IMR-90 (cell line): ENCODE measurements around the gene ENKUR. TPM values are rescaled to one million over a fixed set of nuclear protein-coding genes. Genes with fewer than 3 reads are reported as not detected.

Source experiments
- ATAC-seq: fragments of 200-7000 bp; cut with Tn5 transposase; 2 replicates; pipeline ENCODE4 v1.9.1; 2020; ENCODE audit warnings: low read depth, mild to moderate bottlenecking, moderate library complexity
- BruUV-seq: library from RNA; stranded (reverse); fragments of 400-500 nt; replicated peaks from 2 replicates; lab custom pipeline; 2021; lab: Mats Ljungman, UMichigan
- CTCF ChIA-PET: fragments of 300-600 bp; formaldehyde crosslinking; extraction: SDS; loops from one replicate; lab custom pipeline; 2021; ENCODE audit warnings: antibody characterized with exemption; lab: Yijun Ruan, JAX
- POLR2A ChIA-PET: fragments of 300-600 bp; sonication (Branson Sonifier 250); formaldehyde crosslinking; loops from one replicate; lab custom pipeline; 2022; ENCODE audit warnings: antibody characterized with exemption; ENCODE audit not compliant: unreplicated experiment; lab: Charles Lee
- DNase-seq: peaks from one replicate; pipeline ENCODE4 v3.0.0; 2013
- H2AFZ ChIP-seq: replicated peaks from 2 replicates; pipeline ENCODE3; 2013; ENCODE audit warnings: low read length, mild to moderate bottlenecking; ENCODE audit not compliant: poor library complexity
- H2AK5ac ChIP-seq: 2 replicates; pipeline ENCODE4 v1.6.1; 2013; ENCODE audit warnings: low read depth, low read length, inconsistent platforms
- H2AK9ac ChIP-seq: replicated peaks from 2 replicates; pipeline ENCODE3; 2013; ENCODE audit warnings: mild to moderate bottlenecking, low read depth, low read length, moderate library complexity; ENCODE audit not compliant: poor library complexity
- H2BK120ac ChIP-seq: 2 replicates; pipeline ENCODE4 v1.6.1; 2013; ENCODE audit warnings: low read depth, low read length, inconsistent platforms
- H2BK15ac ChIP-seq: 3 replicates; pipeline ENCODE4 v1.6.1; 2013; ENCODE audit warnings: low read depth, low read length, inconsistent platforms
- H2BK20ac ChIP-seq: 2 replicates; pipeline ENCODE4 v1.6.1; 2013; ENCODE audit warnings: low read depth, mild to moderate bottlenecking, inconsistent platforms, low read length, moderate library complexity
- H2BK5ac ChIP-seq: 2 replicates; pipeline ENCODE4 v1.6.1; 2013; ENCODE audit warnings: mild to moderate bottlenecking, low read depth, low read length, inconsistent platforms; ENCODE audit not compliant: poor library complexity, severe bottlenecking
- H3K14ac ChIP-seq: replicated peaks from 2 replicates; pipeline ENCODE4 v1.6.1; 2013; ENCODE audit warnings: low read depth, low read length, inconsistent platforms
- H3K18ac ChIP-seq: 2 replicates; pipeline ENCODE4 v1.6.1; 2013; ENCODE audit warnings: low read depth, low read length, control low read depth
- H3K23ac ChIP-seq: 2 replicates; pipeline ENCODE4 v1.6.1; 2013; ENCODE audit warnings: low read depth, low read length, inconsistent platforms
- H3K27ac ChIP-seq: 2 replicates; pipeline ENCODE4 v1.5.1; 2013; ENCODE audit warnings: mild to moderate bottlenecking, control low read depth, low read length; ENCODE audit not compliant: insufficient read depth
- H3K27me3 ChIP-seq: 2 replicates; pipeline ENCODE4 v1.6.1; 2013; ENCODE audit warnings: low read length; ENCODE audit not compliant: control insufficient read depth, insufficient read depth
- H3K36me3 ChIP-seq: 2 replicates; pipeline ENCODE4 v1.6.1; 2013; ENCODE audit warnings: low read length, mixed read lengths; ENCODE audit not compliant: control insufficient read depth, insufficient read depth
- H3K4ac ChIP-seq: 2 replicates; pipeline ENCODE4 v1.6.1; 2013; ENCODE audit warnings: low read depth, low read length, inconsistent platforms
- H3K4me1 ChIP-seq: 2 replicates; pipeline ENCODE4 v1.6.1; 2013; ENCODE audit warnings: low read length, mixed read lengths; ENCODE audit not compliant: control insufficient read depth, insufficient read depth
- H3K4me2 ChIP-seq: 2 replicates; pipeline ENCODE4 v1.6.1; 2013; ENCODE audit warnings: low read depth, mild to moderate bottlenecking, control low read depth, low read length, moderate library complexity
- H3K4me3 ChIP-seq: 2 replicates; pipeline ENCODE4 v1.5.1; 2013; ENCODE audit warnings: low read depth, mild to moderate bottlenecking, control low read depth, low read length, moderate library complexity; ENCODE audit not compliant: insufficient read depth
- H3K56ac ChIP-seq: 2 replicates; pipeline ENCODE4 v1.6.1; 2013; ENCODE audit warnings: low read length, inconsistent platforms; ENCODE audit not compliant: insufficient read depth; ENCODE audit errors: extremely low read depth
- H3K79me1 ChIP-seq, 2 experiments: 2 replicates each; pipeline ENCODE4 v1.6.1; 2013; ENCODE audit warnings: low read length in 2 of 2, inconsistent platforms in 1 of 2, low read depth in 1 of 2
- H3K9ac ChIP-seq: 2 replicates; pipeline ENCODE4 v1.6.1; 2013; ENCODE audit warnings: low read depth, low read length, control low read depth
- H3K9me1 ChIP-seq: 2 replicates; pipeline ENCODE4 v1.6.1; 2013; ENCODE audit warnings: low read length, inconsistent platforms; ENCODE audit not compliant: insufficient read depth
- H3K9me3 ChIP-seq: 2 replicates; pipeline ENCODE4 v1.6.1; 2013; ENCODE audit warnings: low read length; ENCODE audit not compliant: control insufficient read depth, insufficient read depth
- H4K20me1 ChIP-seq: 2 replicates; pipeline ENCODE4 v1.6.1; 2013; ENCODE audit warnings: low read length, inconsistent platforms; ENCODE audit not compliant: insufficient read depth
- H4K5ac ChIP-seq: 2 replicates; pipeline ENCODE4 v1.6.1; 2013; ENCODE audit warnings: mild to moderate bottlenecking, low read depth, low read length, control low read depth
- H4K8ac ChIP-seq, 2 experiments: 2 replicates each; pipeline ENCODE4 v1.6.1; 2013; ENCODE audit warnings: low read depth in 2 of 2, low read length in 2 of 2, control low read depth in 1 of 2, inconsistent platforms in 1 of 2
- H4K91ac ChIP-seq: 2 replicates; pipeline ENCODE4 v1.6.1; 2013; ENCODE audit warnings: low read depth, low read length, inconsistent platforms; ENCODE audit not compliant: insufficient read depth
- CEBPB ChIP-seq: IDR thresholded peaks from 2 replicates; pipeline ENCODE4 v1.6.1; 2012; ENCODE audit warnings: low read depth, low read length, improper control_type of control experiment
- MAFK ChIP-seq: IDR thresholded peaks from 2 replicates; pipeline ENCODE4 v1.6.1; 2012; ENCODE audit warnings: low read depth, low read length, improper control_type of control experiment
- MAZ ChIP-seq: IDR thresholded peaks from 2 replicates; pipeline ENCODE4 v1.6.1; 2012; ENCODE audit warnings: low read depth, mild to moderate bottlenecking, low read length, improper control_type of control experiment, moderate library complexity, borderline replicate concordance
- POLR2A ChIP-seq: IDR thresholded peaks from 2 replicates; pipeline ENCODE4 v1.6.1; 2012; ENCODE audit warnings: mild to moderate bottlenecking, low read depth, low read length
- SMC3 ChIP-seq: fragments of 150-350 bp; IDR thresholded peaks from 2 replicates; pipeline ENCODE4 v1.6.1; 2016; ENCODE audit warnings: low read depth, mild to moderate bottlenecking, antibody characterized with exemption, low read length, moderate library complexity
- WGBS, 2 experiments: methylation state at CpG; one replicate each; pipeline versions ENCODE4 v1.1.5 to v1.1.7; 2013; ENCODE audit warnings: missing lambda C conversion rate in 2 of 2; ENCODE audit not compliant: insufficient read length in 1 of 2; ENCODE audit errors: extremely low coverage in 2 of 2; 5-methylcytosine and 5-hydroxymethylcytosine counted together
- dilution Hi-C: fragments of 300-500 bp; cut with HindIII; formaldehyde crosslinking; loops from one replicate; pipeline ENCODE4 v1.14.3; 2018; ENCODE audit warnings: low sequenced_read_pairs; ENCODE audit not compliant: unreplicated experiment
- in situ Hi-C: fragments of 300-500 bp; cut with MboI; formaldehyde crosslinking; loops from 3 replicates; pipeline ENCODE4 v1.14.3; 2019; ENCODE audit warnings: low sequenced_read_pairs, inconsistent platforms, mixed read lengths
- intact Hi-C: fragments of 100-400 bp; cut with micrococcal nuclease; formaldehyde crosslinking; loops from 2 replicates; pipeline ENCODE4 v1.10.0; 2022
- polyA plus RNA-seq, 3 experiments: library from polyadenylated mRNA; depleted of rRNA; stranded (reverse); fragments of >200 nt; gene quantifications; 2 replicates each; pipeline ENCODE4 v1.2.3, GENCODE V29; 2012; ENCODE audit warnings: low replicate concordance in 1 of 3
- total RNA-seq: library from RNA; depleted of rRNA; stranded (reverse); fragments of >200 nt; gene quantifications from 2 replicates; pipeline ENCODE4 v1.2.3, GENCODE V29; 2012
- TF ChIP-seq, protein P1 (sequence below): fragments of 150-350 bp; IDR thresholded peaks from 2 replicates; pipeline ENCODE4 v1.6.1; 2016; ENCODE audit warnings: low read depth, mild to moderate bottlenecking, low read length, moderate library complexity, borderline replicate concordance

ENKUR gene
- total and polyA plus RNA-seq, 2 of the 4 experiments (the other 2 are of a cell fraction) = not detected

GRCh38 chr10:25047088-25047487 is 31.1 kb upstream of the ENKUR start:
- H3K36me3 ChIP-seq = no peaks in the 10 kb centered on the region
- H2BK5ac ChIP-seq = no peak overlapping the region
- CTCF ChIA-PET = no interaction called here
- H3K4ac ChIP-seq = no peak overlapping the region
- H3K4me2 ChIP-seq = no peak overlapping the region
- no peak overlapping the region for H3K23ac ChIP-seq
- H3K9ac ChIP-seq = no peak overlapping the region
- H4K20me1 ChIP-seq = no peaks in the 10 kb centered on the region
- no peaks in the 10 kb centered on the region for H3K79me1 ChIP-seq
- H4K8ac ChIP-seq = no peak overlapping the region
- H2BK20ac ChIP-seq = no peak overlapping the region
- BruUV-seq = no TSS peak
- no peak overlapping the region for H2BK120ac ChIP-seq
- H4K91ac ChIP-seq = no peak overlapping the region
- in situ Hi-C loops (no loop called here), dilution Hi-C loops (no loop called here), intact Hi-C loops (no loop called here)
- H4K5ac ChIP-seq = no peak overlapping the region
- H2AK9ac ChIP-seq = no peak overlapping the region
- H2BK15ac ChIP-seq = no peak overlapping the region
- H3K56ac ChIP-seq = no peak overlapping the region
- TF ChIP-seq MAZ (no peak), POLR2A (no peak), MAFK (no peak), SMC3 (no peak), CEBPB (no peak)
- TF ChIP-seq, protein P1, sequence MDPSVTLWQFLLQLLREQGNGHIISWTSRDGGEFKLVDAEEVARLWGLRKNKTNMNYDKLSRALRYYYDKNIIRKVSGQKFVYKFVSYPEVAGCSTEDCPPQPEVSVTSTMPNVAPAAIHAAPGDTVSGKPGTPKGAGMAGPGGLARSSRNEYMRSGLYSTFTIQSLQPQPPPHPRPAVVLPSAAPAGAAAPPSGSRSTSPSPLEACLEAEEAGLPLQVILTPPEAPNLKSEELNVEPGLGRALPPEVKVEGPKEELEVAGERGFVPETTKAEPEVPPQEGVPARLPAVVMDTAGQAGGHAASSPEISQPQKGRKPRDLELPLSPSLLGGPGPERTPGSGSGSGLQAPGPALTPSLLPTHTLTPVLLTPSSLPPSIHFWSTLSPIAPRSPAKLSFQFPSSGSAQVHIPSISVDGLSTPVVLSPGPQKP = no peak
- no peaks in the 10 kb centered on the region for H3K4me1 ChIP-seq
- H3K9me1 ChIP-seq = no peaks in the 10 kb centered on the region
- ATAC-seq = no peak
- H2AFZ ChIP-seq = no peak overlapping the region
- no CpG with 5 or more reads among the region's 2 CpGs for WGBS, 2 experiments
- H2AK5ac ChIP-seq = no peak overlapping the region
- no peak for DNase-seq
- no peak overlapping the region for H3K18ac ChIP-seq
- H3K4me3 ChIP-seq = no peak overlapping the region
- peaks cover 3% of the 10 kb centered on the region for H3K9me3 ChIP-seq
- POLR2A ChIA-PET = no interaction called here
- no peak overlapping the region for H3K27ac ChIP-seq
- H3K14ac ChIP-seq = no peak overlapping the region
- peaks cover 15% of the 10 kb centered on the region for H3K27me3 ChIP-seq
